ENCODE data around the gene PCCA. TPM values are rescaled to one million over a fixed set of nuclear protein-coding genes. Genes with fewer than 3 reads are reported as not detected.

Gene PCCA
- total RNA-seq, 2 donors from 2014 or later = 52.7 to 66.4 TPM

- DNase-seq (ENCODE audit: low spot score) = no peak
- Histone ChIP-seq H3K9me3 (no peaks in the 10 kb centered on the region), H3K4me3 (no peak overlapping the region), H3K27ac (no peak overlapping the region), H3K27me3 (replicated peaks; ENCODE audit: insufficient read depth) (no peaks in the 10 kb centered on the region), H3K36me3 (no peaks in the 10 kb centered on the region), H3K4me1 (replicated peaks) (no peaks in the 10 kb centered on the region)
- no peak for TF ChIP-seq POLR2A (IDR thresholded peaks at IDR 0.05)
- no peak for TF ChIP-seq POLR2AphosphoS5 (IDR thresholded peaks at IDR 0.05)
- intact Hi-C loops (cut with DNase I) = loop anchor here (5.0 to 10.0 kb wide), 2 partner anchors 276 to 593 kb away; no protein-coding TSS in a partner anchor
- 94% methylated on average over 11 of the region's 11 CpGs for WGBS
These were observed 421.5 kb downstream of the PCCA start for GRCh38 chr13:100510208-100510957.

- no peaks in the 10 kb centered on the region for H3K27me3 ChIP-seq (replicated peaks; ENCODE audit: insufficient read depth)
- no peaks in the 10 kb centered on the region for H3K4me1 ChIP-seq (replicated peaks)
- H3K36me3 ChIP-seq = no peaks in the 10 kb centered on the region
- H3K9me3 ChIP-seq = no peaks in the 10 kb centered on the region
- TF ChIP-seq POLR2A (IDR thresholded peaks at IDR 0.05) = no peak
- no peak for TF ChIP-seq POLR2AphosphoS5 (IDR thresholded peaks at IDR 0.05)
- TF ChIP-seq, protein P1, sequence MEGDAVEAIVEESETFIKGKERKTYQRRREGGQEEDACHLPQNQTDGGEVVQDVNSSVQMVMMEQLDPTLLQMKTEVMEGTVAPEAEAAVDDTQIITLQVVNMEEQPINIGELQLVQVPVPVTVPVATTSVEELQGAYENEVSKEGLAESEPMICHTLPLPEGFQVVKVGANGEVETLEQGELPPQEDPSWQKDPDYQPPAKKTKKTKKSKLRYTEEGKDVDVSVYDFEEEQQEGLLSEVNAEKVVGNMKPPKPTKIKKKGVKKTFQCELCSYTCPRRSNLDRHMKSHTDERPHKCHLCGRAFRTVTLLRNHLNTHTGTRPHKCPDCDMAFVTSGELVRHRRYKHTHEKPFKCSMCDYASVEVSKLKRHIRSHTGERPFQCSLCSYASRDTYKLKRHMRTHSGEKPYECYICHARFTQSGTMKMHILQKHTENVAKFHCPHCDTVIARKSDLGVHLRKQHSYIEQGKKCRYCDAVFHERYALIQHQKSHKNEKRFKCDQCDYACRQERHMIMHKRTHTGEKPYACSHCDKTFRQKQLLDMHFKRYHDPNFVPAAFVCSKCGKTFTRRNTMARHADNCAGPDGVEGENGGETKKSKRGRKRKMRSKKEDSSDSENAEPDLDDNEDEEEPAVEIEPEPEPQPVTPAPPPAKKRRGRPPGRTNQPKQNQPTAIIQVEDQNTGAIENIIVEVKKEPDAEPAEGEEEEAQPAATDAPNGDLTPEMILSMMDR (IDR thresholded peaks at IDR 0.05) = no peak
- DNase-seq (ENCODE audit: low spot score) = no peak
- intact Hi-C loops (cut with DNase I) = loop anchor here (5.0 to 10.0 kb wide), 2 partner anchors 277 to 594 kb away; no protein-coding TSS in a partner anchor
- no peak overlapping the region for H3K27ac ChIP-seq
- WGBS = 79% methylated on average over 7 of the region's 7 CpGs
- no peak overlapping the region for H3K4me3 ChIP-seq
These were observed 422.6 kb downstream of the PCCA start for GRCh38 chr13:100511466-100511865.

DNA sequence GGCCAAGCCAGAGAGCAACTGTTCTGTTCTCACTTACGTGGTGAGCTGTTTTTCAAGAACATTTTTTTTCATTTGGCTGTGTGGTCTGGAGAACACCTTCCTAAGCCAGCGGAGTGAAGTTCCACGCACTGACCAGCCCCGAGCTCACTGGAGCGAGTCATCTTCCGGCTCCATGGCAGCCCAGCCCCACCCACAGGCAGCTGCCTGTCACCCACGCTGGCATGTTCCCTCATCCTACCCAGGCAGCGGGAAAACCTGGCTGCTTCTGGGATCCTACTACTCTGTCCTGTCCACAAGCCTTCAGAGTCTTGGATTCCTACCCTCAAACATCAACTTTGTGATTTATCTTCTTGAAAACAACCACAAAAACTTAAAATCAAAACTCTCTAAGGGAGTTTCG is 423.5 kb downstream of the PCCA start:
- Histone ChIP-seq H3K4me1 (replicated peaks) (no peaks in the 10 kb centered on the region), H3K27ac (no peak overlapping the region), H3K9me3 (no peaks in the 10 kb centered on the region), H3K4me3 (no peak overlapping the region), H3K36me3 (no peaks in the 10 kb centered on the region), H3K27me3 (replicated peaks; ENCODE audit: insufficient read depth) (no peaks in the 10 kb centered on the region)
- TF ChIP-seq POLR2AphosphoS5 (IDR thresholded peaks at IDR 0.05) (no peak), POLR2A (IDR thresholded peaks at IDR 0.05) (no peak)
- TF ChIP-seq, protein P1 (IDR thresholded peaks at IDR 0.05) = no peak
- 92% methylated on average over 9 of the region's 9 CpGs for WGBS
- intact Hi-C loops (cut with DNase I) = loop anchor here (5.0 to 10.0 kb wide), 2 partner anchors 278 to 595 kb away; no protein-coding TSS in a partner anchor
- DNase-seq (ENCODE audit: low spot score) = no peak

DNA sequence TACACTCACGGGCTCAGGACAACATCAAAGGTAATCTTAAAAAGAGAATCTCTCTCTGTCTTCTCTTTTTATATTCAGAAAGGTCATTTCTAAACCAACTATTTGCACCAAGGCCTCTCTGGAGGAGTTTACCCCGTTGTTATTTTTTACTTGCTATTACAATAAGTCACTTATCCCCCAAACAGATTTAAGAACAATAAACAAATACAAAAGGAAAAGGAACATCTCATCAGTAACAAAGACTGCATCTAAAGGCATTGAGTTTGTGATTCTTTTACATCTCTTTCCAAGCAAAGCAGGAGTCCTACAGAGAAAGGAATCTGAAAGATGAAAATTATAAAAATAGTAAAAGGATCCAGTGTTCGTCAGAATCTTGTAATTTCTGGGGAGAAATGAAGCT is 424.3 kb downstream of the PCCA start:
- Histone ChIP-seq H3K27me3 (replicated peaks; ENCODE audit: insufficient read depth) (no peaks in the 10 kb centered on the region), H3K4me3 (no peak overlapping the region), H3K27ac (no peak overlapping the region), H3K36me3 (no peaks in the 10 kb centered on the region), H3K9me3 (no peaks in the 10 kb centered on the region), H3K4me1 (replicated peaks) (no peaks in the 10 kb centered on the region)
- intact Hi-C loops (cut with DNase I) = loop anchor here (5.0 to 10.0 kb wide), 2 partner anchors 278 to 596 kb away; no protein-coding TSS in a partner anchor
- no peak for TF ChIP-seq POLR2A (IDR thresholded peaks at IDR 0.05)
- TF ChIP-seq, protein P1 (IDR thresholded peaks at IDR 0.05) = no peak
- no peak for TF ChIP-seq POLR2AphosphoS5 (IDR thresholded peaks at IDR 0.05)
- no peak for DNase-seq (ENCODE audit: low spot score)
- WGBS = 71% methylated on average over 3 of the region's 3 CpGs

GRCh38 chr13:100513987-100514670 is 425.2 kb downstream of the PCCA start:
- Histone ChIP-seq H3K27me3 (replicated peaks; ENCODE audit: insufficient read depth) (no peaks in the 10 kb centered on the region), H3K36me3 (no peaks in the 10 kb centered on the region), H3K4me1 (replicated peaks) (no peaks in the 10 kb centered on the region), H3K9me3 (no peaks in the 10 kb centered on the region), H3K27ac (no peak overlapping the region), H3K4me3 (no peak overlapping the region)
- intact Hi-C loops (cut with DNase I) = loop anchor here (1.0 to 10.0 kb wide), 3 partner anchors 279 to 856 kb away; no protein-coding TSS in a partner anchor
- TF ChIP-seq, protein P1 (IDR thresholded peaks at IDR 0.05) = no peak
- TF ChIP-seq POLR2AphosphoS5 (IDR thresholded peaks at IDR 0.05) = peak; percentile 30
- WGBS = 30% methylated on average over 8 of the region's 8 CpGs
- no peak for DNase-seq (ENCODE audit: low spot score)

Measured in prostate gland (tissue), 2 donors.